Activated naive CD8-positive, alpha-beta T cell treated with anti-CD3 and anti-CD28 coated beads, Interleukin-2, amount 50 U/mL, for 24 hours (primary cell): ENCODE measurements around the gene SERPINA6.

ENCODE experiments used
- ATAC-seq: fragments of 150-1000 bp; cut with Tn5 transposase; one replicate; pipeline ENCODE4 v1.10.0; 2021
- DNase-seq: peaks from one replicate; pipeline ENCODE4 v3.0.0; 2021
- H3K27ac Mint-ChIP-seq: one replicate; pipeline ENCODE4 v1.8.0; 2021; ENCODE audit warnings: mild to moderate bottlenecking, mixed read lengths
- H3K27me3 Mint-ChIP-seq: one replicate; pipeline ENCODE4 v1.8.0; 2021; ENCODE audit warnings: mixed read lengths
- H3K36me3 Mint-ChIP-seq: one replicate; pipeline ENCODE4 v1.8.0; 2021; ENCODE audit warnings: low read depth, mixed read lengths
- H3K4me1 Mint-ChIP-seq: one replicate; pipeline ENCODE4 v1.8.0; 2021; ENCODE audit warnings: mixed read lengths
- H3K4me3 Mint-ChIP-seq: one replicate; pipeline ENCODE4 v1.8.0; 2021; ENCODE audit warnings: mild to moderate bottlenecking, moderate library complexity, mixed read lengths
- H3K9me3 Mint-ChIP-seq: one replicate; pipeline ENCODE4 v1.8.0; 2021; ENCODE audit warnings: mixed read lengths

The SERPINA6 gene

DNA sequence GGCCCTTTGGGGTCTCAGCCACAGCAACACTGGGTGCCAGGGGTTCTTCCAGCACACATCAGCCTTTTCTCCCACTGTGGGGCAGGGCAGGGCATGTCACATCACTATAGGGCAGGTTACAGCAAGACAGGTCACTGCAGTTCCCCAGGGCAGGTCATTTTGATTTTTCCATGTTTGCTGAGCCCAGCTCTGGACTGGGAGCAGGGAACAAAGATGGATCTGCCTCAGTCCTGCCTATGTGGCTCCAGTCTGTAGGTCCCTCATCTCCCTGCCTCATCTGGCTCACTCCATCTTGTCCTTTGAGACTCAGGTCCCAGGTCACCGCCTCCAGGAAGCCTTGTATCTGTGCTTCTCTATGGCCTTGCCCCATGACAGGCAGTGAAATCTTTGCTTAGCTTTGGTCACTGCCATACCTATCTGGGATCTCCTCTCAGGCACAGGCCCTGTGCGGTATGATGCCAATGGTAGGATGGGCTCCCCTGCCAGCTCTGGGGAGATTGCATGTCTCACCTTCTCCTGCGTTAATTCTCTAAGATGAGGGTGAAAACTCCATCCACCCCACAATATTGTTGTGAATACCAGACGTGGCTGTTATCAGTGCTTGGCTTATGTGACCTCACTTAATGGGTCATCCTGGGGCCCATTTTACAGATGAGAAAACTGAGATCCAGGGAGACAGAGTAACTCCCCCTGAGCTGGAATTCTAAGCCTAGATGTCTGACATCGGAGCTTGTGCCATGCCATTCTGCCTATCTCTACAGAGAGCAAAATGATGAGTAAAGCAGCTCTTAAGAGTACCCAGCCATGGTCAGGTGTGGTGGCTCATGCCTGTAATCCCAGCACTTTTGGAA, 1.5 kb downstream of the SERPINA6 start:
- ATAC-seq (no peak), DNase-seq (no peak)
- Mint-ChIP-seq H3K4me1 (no peaks in the 10 kb centered on the region), H3K36me3 (no peaks in the 10 kb centered on the region), H3K27ac (no peak overlapping the region), H3K9me3 (no peaks in the 10 kb centered on the region), H3K27me3 (peaks cover 4% of the 10 kb centered on the region), H3K4me3 (no peak overlapping the region)

DNA sequence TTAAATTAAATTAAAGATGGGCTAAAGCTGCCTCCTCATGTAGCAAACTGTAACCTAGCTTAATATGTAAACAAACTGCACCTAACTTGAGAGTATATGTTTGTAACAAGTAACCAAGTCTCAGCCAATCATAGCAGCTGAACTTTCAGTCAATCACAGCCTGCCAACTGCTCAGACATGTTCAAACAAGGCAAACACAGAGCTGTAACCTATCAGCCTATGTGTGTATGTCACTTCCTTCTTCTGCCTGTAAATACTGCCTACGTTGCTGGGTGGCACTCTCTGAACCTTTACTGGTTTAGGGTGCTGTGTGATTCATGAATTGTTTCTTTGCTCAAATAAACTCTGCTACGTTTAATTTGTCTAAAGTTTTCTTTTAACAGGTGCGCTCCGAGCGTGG, 2.9 kb downstream of the SERPINA6 start:
- no peaks in the 10 kb centered on the region for H3K9me3 Mint-ChIP-seq
- no peak overlapping the region for H3K4me3 Mint-ChIP-seq
- peaks cover 4% of the 10 kb centered on the region for H3K27me3 Mint-ChIP-seq
- DNase-seq (no peak), ATAC-seq (no peak)
- H3K27ac Mint-ChIP-seq: no peak overlapping the region
- H3K36me3 Mint-ChIP-seq: no peaks in the 10 kb centered on the region
- H3K4me1 Mint-ChIP-seq: no peaks in the 10 kb centered on the region

DNA sequence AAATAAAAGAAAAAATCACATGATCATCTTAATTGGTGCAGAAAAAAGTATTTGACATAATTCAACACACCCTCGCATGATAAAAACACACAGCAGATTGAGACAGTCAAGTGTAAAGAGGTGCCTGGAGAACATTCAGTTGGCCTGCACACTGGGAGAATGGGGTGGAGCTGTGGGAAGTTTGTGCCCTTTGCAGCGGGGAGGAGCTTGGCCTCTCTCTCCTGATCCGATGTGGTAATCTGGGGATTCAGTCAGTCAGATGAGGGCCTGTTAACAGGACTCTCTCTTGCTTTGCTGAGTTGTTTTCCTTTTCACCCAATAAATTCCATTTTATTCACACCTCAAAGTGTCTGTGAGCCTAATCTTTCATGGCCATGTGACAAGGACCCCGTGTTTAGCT, 5.9 kb downstream of the SERPINA6 start:
- no peaks in the 10 kb centered on the region for H3K27me3 Mint-ChIP-seq
- no peaks in the 10 kb centered on the region for H3K36me3 Mint-ChIP-seq
- no peak overlapping the region for H3K27ac Mint-ChIP-seq
- no peaks in the 10 kb centered on the region for H3K4me1 Mint-ChIP-seq
- no peak for ATAC-seq
- H3K4me3 Mint-ChIP-seq: no peak overlapping the region
- no peak for DNase-seq
- no peaks in the 10 kb centered on the region for H3K9me3 Mint-ChIP-seq

DNA sequence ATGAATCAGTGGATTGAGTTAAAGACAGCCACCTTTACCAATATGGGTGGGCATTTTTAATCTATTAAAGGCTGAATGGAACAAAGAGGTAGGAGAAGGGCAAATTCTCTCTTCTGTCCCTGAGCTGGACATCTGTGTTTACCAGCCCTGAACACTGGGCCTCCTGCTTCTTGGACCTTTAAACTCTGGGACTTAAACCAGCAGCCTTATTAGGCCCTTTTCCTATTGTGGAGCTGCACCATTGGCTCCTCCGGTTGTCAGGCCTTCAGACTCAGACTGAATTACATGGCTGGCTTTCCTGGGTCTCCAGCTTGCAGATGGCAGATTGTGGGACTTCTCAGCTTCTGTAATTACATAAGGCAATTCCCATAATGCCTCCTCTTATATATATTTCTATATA, 6.4 kb downstream of the SERPINA6 start:
- no peak overlapping the region for H3K4me3 Mint-ChIP-seq
- no peaks in the 10 kb centered on the region for H3K9me3 Mint-ChIP-seq
- no peak for ATAC-seq
- no peak overlapping the region for H3K27ac Mint-ChIP-seq
- H3K4me1 Mint-ChIP-seq: no peaks in the 10 kb centered on the region
- H3K27me3 Mint-ChIP-seq: no peaks in the 10 kb centered on the region
- H3K36me3 Mint-ChIP-seq: no peaks in the 10 kb centered on the region
- DNase-seq: no peak

DNA sequence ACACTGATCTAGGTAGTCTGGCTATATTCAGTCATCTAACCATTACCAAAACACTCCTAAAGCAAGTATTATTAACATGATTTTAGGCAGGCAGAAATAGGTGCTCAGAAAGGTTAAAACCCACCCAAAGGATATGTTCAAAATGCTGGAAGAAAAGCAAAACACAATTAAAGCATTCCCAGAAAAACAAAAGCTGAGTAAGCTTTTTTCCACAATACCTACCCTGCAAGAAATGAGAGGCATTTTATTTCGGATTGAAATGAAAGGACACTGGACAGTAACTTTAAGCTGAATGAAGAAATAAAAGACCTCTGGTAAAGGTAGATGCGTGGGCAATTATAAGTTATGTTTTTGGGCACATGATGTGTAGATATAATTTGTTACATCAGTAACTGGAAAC, 8.2 kb downstream of the SERPINA6 start:
- no peaks in the 10 kb centered on the region for H3K4me1 Mint-ChIP-seq
- no peaks in the 10 kb centered on the region for H3K36me3 Mint-ChIP-seq
- H3K27me3 Mint-ChIP-seq: no peaks in the 10 kb centered on the region

DNA sequence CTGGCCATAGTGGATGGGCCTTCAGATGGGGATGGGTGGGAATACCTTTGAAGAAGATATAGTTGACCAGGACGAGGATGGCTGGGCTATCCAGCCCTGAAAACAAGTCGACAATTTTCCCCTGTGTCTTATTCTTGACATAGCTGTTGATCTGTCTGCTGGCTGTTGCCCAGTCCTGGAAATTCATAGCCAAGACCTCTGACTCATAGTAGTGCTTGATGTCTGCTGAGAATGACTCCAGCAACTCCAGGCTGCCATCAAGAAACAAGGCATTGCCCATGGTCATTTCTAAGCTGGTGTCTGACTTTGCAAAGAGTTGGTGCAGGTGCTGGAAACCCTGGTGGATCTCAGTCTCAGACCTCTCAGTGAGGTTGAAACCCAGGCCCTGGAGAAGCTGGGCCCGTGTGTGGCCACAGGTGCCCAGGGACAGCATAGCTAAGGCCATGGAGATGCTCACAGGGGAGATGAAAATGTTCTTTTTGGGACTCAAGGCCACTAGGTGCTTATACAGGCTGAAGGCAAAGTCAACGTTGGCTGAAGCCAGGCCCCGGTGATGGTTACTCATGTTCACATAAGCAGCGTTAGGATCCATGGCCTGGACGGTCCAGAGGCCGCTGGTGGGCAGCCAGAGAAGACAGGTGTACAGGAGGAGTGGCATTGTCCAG, 9.0 kb downstream of the SERPINA6 start:
- DNase-seq: no peak
- no peak overlapping the region for H3K4me3 Mint-ChIP-seq
- no peak for ATAC-seq
- H3K27me3 Mint-ChIP-seq: peaks cover 1% of the 10 kb centered on the region
- peaks cover 2% of the 10 kb centered on the region for H3K9me3 Mint-ChIP-seq
- H3K36me3 Mint-ChIP-seq: no peaks in the 10 kb centered on the region
- H3K27ac Mint-ChIP-seq: no peak overlapping the region
- no peaks in the 10 kb centered on the region for H3K4me1 Mint-ChIP-seq

More for the DNA sequence above, 8.2 kb downstream of the SERPINA6 start:
- DNase-seq (no peak), ATAC-seq (no peak)
- no peak overlapping the region for H3K4me3 Mint-ChIP-seq
- no peaks in the 10 kb centered on the region for H3K9me3 Mint-ChIP-seq
- no peak overlapping the region for H3K27ac Mint-ChIP-seq

DNA sequence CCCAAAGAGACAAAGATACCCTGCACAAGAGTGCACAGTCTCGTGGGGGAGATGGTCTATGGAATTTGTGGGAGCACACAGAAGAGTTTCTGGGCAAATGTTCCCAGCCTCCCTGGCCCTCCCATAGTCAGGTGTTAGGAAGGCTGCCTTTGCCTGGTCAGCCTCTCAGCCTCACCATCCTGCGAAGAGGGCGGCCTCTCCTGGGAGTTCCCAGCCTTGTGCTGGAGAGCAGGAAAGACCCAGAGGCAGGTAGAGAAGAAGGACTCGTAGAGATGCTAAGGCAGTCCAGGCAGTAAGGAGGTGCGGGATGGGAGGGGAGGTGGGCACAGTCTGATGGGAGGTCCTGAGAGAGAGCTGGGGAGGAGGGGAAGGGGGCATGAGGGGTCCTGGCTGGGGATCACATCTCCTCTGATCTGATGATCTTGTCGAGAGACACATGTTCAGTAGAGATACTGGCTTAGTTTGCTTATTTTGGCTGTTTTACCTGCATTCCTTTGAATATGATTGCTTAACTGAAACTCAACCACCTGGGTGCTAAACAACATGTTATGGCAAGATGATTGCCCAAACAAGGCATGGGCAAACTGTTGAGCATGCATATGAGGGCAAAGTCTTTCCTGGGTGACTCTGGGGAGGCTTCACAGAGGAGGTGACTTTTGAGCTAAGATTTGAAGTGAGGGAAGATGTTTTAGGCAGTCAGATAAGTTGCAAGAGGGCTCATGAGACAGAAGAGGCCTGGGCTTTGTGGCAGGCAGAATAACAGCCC, 10.5 kb downstream of the SERPINA6 start:
- no peak for DNase-seq
- no peaks in the 10 kb centered on the region for H3K36me3 Mint-ChIP-seq
- ATAC-seq: no peak

DNA sequence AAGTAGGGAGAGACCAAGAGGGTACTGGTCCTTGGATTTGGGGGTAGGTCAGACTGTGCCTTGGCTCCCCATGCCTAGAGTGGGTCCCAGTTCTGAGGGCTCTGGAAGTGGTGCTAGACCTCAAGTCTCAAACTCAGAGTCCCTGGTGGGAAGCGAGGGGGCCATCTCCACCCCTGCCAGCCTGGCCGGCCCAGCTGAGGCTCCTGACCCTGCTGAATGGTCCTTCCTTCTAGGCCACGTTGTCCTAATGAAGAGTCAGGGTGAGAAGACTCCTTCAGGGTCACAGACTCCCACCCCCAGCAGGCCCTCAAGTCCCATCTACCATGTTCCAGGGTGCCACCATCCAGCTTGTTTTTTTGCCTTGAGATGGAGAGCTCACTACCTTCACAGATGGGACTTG, 12.9 kb downstream of the SERPINA6 start:
- DNase-seq (no peak), ATAC-seq (no peak)
- Mint-ChIP-seq H3K27me3 (peaks cover 6% of the 10 kb centered on the region), H3K4me1 (no peaks in the 10 kb centered on the region), H3K4me3 (no peak overlapping the region), H3K36me3 (no peaks in the 10 kb centered on the region), H3K9me3 (peaks cover 17% of the 10 kb centered on the region), H3K27ac (no peak overlapping the region)

More for the DNA sequence above, 10.5 kb downstream of the SERPINA6 start:
- Mint-ChIP-seq H3K9me3 (peaks cover 12% of the 10 kb centered on the region), H3K4me1 (no peaks in the 10 kb centered on the region), H3K27ac (no peak overlapping the region), H3K4me3 (no peak overlapping the region), H3K27me3 (peaks cover 6% of the 10 kb centered on the region)

DNA sequence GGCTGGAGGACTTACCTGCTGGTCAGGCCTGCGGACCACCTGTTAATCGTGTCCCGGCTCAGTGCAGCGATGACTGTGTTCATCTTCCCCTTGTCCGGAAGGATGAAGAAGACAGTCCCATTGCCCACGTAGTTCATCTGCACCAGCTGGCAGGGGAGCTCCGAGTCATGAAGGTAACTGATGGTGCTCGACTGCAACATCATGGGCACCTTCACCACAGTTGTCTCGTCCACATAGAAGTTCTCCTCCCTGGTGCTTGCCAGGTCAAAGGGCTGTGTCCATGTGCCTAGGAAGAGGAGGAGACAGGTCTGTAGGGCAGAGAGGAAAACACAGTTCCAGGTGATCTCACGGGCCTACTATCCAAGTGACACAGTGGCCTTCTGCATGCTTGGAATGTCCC, 13.4 kb downstream of the SERPINA6 start:
- DNase-seq: no peak
- no peaks in the 10 kb centered on the region for H3K36me3 Mint-ChIP-seq
- H3K4me1 Mint-ChIP-seq: no peaks in the 10 kb centered on the region
- ATAC-seq: no peak
- H3K27ac Mint-ChIP-seq: no peak overlapping the region
- H3K27me3 Mint-ChIP-seq: peaks cover 7% of the 10 kb centered on the region
- no peak overlapping the region for H3K4me3 Mint-ChIP-seq
- H3K9me3 Mint-ChIP-seq: peaks cover 17% of the 10 kb centered on the region

DNA sequence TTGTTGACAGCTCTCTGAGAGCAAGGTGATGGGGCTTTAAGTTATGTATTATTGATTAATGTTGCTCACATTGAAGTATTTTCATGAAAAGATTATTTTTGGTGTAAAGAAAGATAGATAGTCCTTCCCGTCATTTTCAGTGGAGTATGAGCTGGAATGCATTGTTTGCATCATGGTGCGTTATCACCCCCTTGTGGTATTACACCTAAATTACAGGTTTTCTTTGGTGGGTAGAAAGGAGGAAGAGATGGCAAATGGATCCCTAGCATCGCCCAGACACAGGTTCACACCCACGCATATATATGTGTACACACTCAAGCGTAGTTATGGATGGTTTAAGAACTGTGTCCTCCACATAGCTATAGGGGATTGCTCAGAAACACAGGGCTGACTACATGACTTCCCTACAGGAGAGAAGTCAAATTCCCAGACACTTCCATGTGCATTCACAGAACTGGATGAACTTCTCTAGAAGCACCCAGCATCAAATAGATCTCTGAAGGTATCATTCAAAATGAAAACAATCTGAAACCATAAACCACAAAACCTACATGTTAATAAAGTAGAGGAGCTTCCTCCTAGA, 15.6 kb downstream of the SERPINA6 start:
- no peak for ATAC-seq
- peaks cover 8% of the 10 kb centered on the region for H3K27me3 Mint-ChIP-seq

DNA sequence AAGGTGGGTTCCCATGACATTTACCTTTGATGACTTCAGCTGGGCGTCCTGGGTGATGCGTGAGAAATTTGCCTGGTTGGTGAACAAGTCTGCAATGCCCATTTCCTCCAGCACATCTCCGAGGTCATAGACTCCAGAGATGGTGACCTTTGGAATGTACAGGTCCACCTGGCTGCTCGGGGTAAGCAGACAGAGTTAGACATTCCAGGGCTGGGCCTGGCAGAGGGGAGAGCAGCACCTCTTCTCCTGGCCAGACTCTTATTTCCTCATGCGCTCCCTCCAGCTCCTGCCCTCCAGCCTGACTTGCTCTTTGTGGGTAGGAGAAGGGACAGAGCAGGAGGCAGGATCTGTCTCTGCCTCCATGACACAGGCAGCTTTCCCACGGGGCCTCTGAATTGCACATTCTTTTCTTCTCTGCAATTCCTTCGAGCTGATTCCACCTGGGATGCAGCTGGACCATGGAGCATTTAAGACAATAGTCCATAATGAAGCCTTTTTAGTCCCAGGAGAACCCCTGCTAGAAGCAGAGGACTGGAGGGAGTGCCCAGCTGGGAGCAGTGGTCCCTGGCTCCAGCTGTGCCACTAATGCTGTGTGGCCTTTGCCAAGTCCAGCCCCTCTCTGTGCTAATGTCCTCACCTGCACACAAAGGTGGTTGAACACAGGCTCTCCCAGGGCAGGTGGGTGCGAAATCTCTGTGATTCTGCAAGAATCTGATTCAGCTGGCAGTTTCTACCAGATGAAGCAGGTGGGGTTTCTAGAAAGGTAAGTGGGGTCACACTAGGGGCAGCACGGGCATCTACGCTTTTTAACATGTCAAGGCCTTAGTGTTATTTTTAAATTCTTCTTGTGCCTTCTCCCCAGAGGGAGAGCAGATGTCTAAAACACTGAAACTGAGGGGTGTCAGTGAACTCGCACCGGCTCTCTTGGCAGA, 16.8 kb downstream of the SERPINA6 start:
- H3K27me3 Mint-ChIP-seq: peaks cover 8% of the 10 kb centered on the region
- H3K4me1 Mint-ChIP-seq: no peaks in the 10 kb centered on the region
- H3K4me3 Mint-ChIP-seq: no peak overlapping the region
- ATAC-seq (no peak), DNase-seq (no peak)
- no peak overlapping the region for H3K27ac Mint-ChIP-seq
- H3K9me3 Mint-ChIP-seq: peaks cover 17% of the 10 kb centered on the region
- H3K36me3 Mint-ChIP-seq: no peaks in the 10 kb centered on the region

More for the DNA sequence above, 15.6 kb downstream of the SERPINA6 start:
- Mint-ChIP-seq H3K9me3 (peaks cover 17% of the 10 kb centered on the region), H3K27ac (no peak overlapping the region), H3K4me3 (no peak overlapping the region), H3K36me3 (no peaks in the 10 kb centered on the region), H3K4me1 (no peaks in the 10 kb centered on the region)
- DNase-seq: no peak

DNA sequence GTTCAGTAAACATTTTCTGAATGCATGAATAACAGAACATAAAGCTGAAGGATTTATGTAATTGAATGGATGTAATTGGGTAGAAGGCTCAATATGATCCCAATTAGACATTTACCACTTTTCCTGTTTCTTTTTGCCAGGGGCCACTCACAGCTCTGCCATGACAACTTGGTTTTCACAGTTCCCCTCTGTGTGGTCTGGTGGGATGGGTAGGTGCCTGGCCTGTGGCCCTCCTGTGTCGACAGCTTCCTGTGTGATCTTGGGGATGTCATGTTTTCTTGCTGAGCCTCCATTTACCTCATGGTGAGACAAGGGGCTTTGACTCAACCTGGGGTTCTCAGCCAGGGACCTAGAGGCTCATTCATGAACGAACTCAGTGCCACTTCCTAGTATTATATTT, 17.5 kb downstream of the SERPINA6 start:
- Mint-ChIP-seq H3K27me3 (peaks cover 8% of the 10 kb centered on the region), H3K4me3 (no peak overlapping the region), H3K27ac (no peak overlapping the region), H3K9me3 (peaks cover 17% of the 10 kb centered on the region), H3K36me3 (no peaks in the 10 kb centered on the region), H3K4me1 (no peaks in the 10 kb centered on the region)
- DNase-seq (no peak), ATAC-seq (no peak)

DNA sequence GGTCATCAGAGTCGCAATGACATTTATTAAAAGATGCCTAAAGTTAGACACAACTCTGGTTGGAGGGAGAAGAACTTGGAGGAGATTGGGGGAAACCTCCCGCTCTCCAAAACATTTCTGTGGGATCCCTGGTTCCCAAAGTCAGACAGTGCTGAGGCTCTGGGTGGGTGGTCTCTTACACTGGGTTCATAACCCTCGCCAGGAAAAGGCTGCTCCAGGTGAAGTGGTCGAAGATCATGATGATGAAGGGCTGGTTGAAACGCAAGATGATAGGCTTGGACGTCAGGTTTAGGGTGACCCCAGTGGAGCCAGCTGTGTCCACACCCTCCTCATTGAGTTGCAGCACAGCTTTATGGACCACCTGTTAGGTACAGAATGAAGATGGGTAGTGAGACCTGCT, 18.9 kb downstream of the SERPINA6 start:
- ATAC-seq: no peak
- Mint-ChIP-seq H3K4me1 (no peaks in the 10 kb centered on the region), H3K9me3 (peaks cover 16% of the 10 kb centered on the region), H3K27ac (no peak overlapping the region), H3K27me3 (peaks cover 8% of the 10 kb centered on the region), H3K36me3 (no peaks in the 10 kb centered on the region), H3K4me3 (no peak overlapping the region)
- no peak for DNase-seq

DNA sequence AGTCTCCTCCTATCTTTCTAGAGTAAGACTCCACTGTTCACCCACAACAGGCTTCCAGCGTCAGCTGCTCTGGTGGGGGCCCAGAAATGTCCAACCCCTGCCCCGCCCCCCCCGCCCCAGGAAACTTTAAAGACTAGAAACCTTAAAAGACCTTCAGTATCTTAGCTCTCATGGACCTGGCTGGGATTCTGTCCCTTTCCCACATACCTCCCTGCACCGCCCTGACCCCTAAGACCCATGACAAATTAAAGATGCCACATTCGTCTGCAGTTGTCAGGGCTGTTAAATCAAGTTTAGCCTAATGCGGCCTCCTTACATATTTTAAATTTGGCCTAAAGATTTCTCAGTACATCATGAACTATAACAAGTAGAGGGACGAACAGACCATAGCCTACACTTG, 20.0 kb downstream of the SERPINA6 start:
- DNase-seq (no peak), ATAC-seq (no peak)
- Mint-ChIP-seq H3K36me3 (no peaks in the 10 kb centered on the region), H3K4me1 (no peaks in the 10 kb centered on the region), H3K27me3 (peaks cover 2% of the 10 kb centered on the region), H3K9me3 (peaks cover 5% of the 10 kb centered on the region), H3K4me3 (no peak overlapping the region), H3K27ac (no peak overlapping the region)
